MCF 10A (cell line): ENCODE data around the gene DEDD2. TPM values are rescaled to one million over a fixed set of nuclear protein-coding genes. Genes with fewer than 3 reads are reported as not detected.

Experiments
- BruUV-seq: library from RNA; stranded (reverse); fragments of 400-500 nt; replicated peaks from 2 replicates; lab custom pipeline; 2021; lab: Mats Ljungman, UMichigan
- CTCF ChIA-PET: fragments of 300-600 bp; sonication (Branson Sonifier 250); formaldehyde crosslinking; extraction: SDS; loops from one replicate; lab custom pipeline; 2021; ENCODE audit warnings: antibody characterized with exemption, inconsistent platforms; lab: Yijun Ruan, JAX
- POLR2A ChIA-PET: fragments of 300-600, 350-650 bp; sonication (Branson Sonifier 250); formaldehyde crosslinking; extraction: SDS; loops from one replicate; lab custom pipeline; 2020; ENCODE audit warnings: antibody characterized with exemption, inconsistent platforms; lab: Yijun Ruan, JAX
- DNase-seq: peaks from one replicate; pipeline ENCODE4 v3.0.0-alpha.2; 2018; ENCODE audit not compliant: unreplicated experiment
- H3K27ac Mint-ChIP-seq: one replicate; pipeline ENCODE4 v1.8.0; 2022; ENCODE audit warnings: mild to moderate bottlenecking, low read depth, mixed read lengths; ENCODE audit not compliant: unreplicated experiment
- H3K27me3 Mint-ChIP-seq: one replicate; pipeline ENCODE4 v1.8.0; 2022; ENCODE audit warnings: mixed read lengths; ENCODE audit not compliant: insufficient read depth, unreplicated experiment
- H3K36me3 Mint-ChIP-seq: one replicate; pipeline ENCODE4 v1.8.0; 2022; ENCODE audit warnings: mild to moderate bottlenecking, moderate library complexity, mixed read lengths; ENCODE audit not compliant: insufficient read depth, unreplicated experiment
- H3K4me1 Mint-ChIP-seq: one replicate; pipeline ENCODE4 v1.8.0; 2022; ENCODE audit warnings: mixed read lengths; ENCODE audit not compliant: insufficient read depth, unreplicated experiment
- H3K4me3 Mint-ChIP-seq: one replicate; pipeline ENCODE4 v1.8.0; 2022; ENCODE audit warnings: mild to moderate bottlenecking, moderate library complexity, mixed read lengths; ENCODE audit not compliant: unreplicated experiment
- H3K9me3 Mint-ChIP-seq: one replicate; pipeline ENCODE4 v1.8.0; 2022; ENCODE audit warnings: mixed read lengths; ENCODE audit not compliant: unreplicated experiment
- intact Hi-C: fragments of 100-400 bp; cut with micrococcal nuclease; formaldehyde crosslinking; loops from 2 replicates; pipeline ENCODE4 v1.14.1; 2022
- total RNA-seq: library from RNA; stranded (reverse); gene quantifications from 2 replicates; pipeline ENCODE4 v1.2.3, GENCODE V29; 2022
- TF ChIP-seq, protein P1 (sequence below): fragments of 200-600 bp; IDR thresholded peaks from one replicate; pipeline ENCODE4 v1.8.0; 2022; ENCODE audit warnings: antibody characterized with exemption, mild to moderate bottlenecking; ENCODE audit not compliant: unreplicated experiment

The DEDD2 gene
- total RNA-seq, 1 experiment from 2014 or later, result 28.5 TPM

DNA sequence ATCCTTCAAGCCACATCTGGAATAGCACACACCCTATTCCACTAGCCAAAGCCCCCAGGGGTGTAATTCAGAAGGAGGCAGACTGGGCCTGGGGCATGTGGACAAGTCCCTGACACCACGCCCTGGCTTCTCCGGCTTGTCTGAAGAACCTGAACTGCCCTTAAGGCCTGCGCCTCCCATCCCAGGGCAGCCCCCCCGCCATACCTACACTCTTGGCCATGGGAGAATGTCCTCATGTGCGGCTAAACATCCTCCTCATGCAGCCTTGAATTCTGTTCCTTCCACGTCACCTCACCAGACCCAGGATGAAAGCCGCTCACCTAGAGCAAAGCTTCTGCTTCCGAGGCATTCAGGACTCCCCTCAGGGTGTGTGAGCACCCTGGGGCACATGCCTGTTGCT is 60.9 kb downstream of the DEDD2 start:
- Mint-ChIP-seq H3K36me3 (no peaks in the 10 kb centered on the region), H3K4me3 (no peak overlapping the region), H3K27ac (no peak overlapping the region), H3K9me3 (no peaks in the 10 kb centered on the region), H3K27me3 (peaks cover 87% of the 10 kb centered on the region), H3K4me1 (no peaks in the 10 kb centered on the region)
- BruUV-seq, result no TSS peak
- CTCF ChIA-PET, result interaction anchor here (0.7 to 2.4 kb wide), 2 partner anchors 48 to 124 kb away, joined by 4 to 11 read pairs; no protein-coding TSS in a partner anchor
- intact Hi-C loops, result no loop called here
- no peak for DNase-seq
- TF ChIP-seq, protein P1, sequence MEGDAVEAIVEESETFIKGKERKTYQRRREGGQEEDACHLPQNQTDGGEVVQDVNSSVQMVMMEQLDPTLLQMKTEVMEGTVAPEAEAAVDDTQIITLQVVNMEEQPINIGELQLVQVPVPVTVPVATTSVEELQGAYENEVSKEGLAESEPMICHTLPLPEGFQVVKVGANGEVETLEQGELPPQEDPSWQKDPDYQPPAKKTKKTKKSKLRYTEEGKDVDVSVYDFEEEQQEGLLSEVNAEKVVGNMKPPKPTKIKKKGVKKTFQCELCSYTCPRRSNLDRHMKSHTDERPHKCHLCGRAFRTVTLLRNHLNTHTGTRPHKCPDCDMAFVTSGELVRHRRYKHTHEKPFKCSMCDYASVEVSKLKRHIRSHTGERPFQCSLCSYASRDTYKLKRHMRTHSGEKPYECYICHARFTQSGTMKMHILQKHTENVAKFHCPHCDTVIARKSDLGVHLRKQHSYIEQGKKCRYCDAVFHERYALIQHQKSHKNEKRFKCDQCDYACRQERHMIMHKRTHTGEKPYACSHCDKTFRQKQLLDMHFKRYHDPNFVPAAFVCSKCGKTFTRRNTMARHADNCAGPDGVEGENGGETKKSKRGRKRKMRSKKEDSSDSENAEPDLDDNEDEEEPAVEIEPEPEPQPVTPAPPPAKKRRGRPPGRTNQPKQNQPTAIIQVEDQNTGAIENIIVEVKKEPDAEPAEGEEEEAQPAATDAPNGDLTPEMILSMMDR, result no peak
- POLR2A ChIA-PET, result interaction anchor here (0.5 kb wide), 1 partner anchor 8 kb away, joined by 3 read pairs; no protein-coding TSS in a partner anchor

DNA sequence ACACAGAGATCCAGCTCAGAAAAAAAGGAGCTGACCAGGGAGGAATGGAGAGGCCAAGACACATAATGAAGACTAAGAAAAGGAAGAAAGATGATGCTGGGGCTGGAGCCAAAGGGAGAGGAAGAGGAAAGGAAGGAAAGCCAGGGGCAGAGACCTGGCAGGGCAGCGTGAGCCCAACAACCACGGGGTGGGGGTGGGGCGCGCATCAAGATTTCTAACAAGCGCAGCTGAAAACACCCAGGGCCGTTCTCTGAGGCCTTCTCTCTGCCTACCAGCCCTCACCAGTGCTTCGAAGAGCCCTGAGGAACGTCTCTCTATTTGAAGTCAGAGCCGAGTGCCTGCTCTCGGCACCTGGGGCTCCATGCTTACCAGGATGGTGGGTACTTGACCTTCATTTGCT is 61.7 kb downstream of the DEDD2 start:
- TF ChIP-seq, protein P1, result no peak
- Mint-ChIP-seq H3K36me3 (no peaks in the 10 kb centered on the region), H3K27me3 (peaks cover 79% of the 10 kb centered on the region), H3K4me1 (no peaks in the 10 kb centered on the region), H3K4me3 (no peak overlapping the region), H3K27ac (no peak overlapping the region), H3K9me3 (no peaks in the 10 kb centered on the region)
- DNase-seq, result no peak
- ChIA-PET CTCF (interaction anchor here (0.6 to 2.4 kb wide), 4 partner anchors 23 to 1629 kb away, joined by 3 to 11 read pairs (median 5); no protein-coding TSS in a partner anchor), POLR2A (no interaction called here)
- intact Hi-C loops, result no loop called here
- BruUV-seq, result no TSS peak

DNA sequence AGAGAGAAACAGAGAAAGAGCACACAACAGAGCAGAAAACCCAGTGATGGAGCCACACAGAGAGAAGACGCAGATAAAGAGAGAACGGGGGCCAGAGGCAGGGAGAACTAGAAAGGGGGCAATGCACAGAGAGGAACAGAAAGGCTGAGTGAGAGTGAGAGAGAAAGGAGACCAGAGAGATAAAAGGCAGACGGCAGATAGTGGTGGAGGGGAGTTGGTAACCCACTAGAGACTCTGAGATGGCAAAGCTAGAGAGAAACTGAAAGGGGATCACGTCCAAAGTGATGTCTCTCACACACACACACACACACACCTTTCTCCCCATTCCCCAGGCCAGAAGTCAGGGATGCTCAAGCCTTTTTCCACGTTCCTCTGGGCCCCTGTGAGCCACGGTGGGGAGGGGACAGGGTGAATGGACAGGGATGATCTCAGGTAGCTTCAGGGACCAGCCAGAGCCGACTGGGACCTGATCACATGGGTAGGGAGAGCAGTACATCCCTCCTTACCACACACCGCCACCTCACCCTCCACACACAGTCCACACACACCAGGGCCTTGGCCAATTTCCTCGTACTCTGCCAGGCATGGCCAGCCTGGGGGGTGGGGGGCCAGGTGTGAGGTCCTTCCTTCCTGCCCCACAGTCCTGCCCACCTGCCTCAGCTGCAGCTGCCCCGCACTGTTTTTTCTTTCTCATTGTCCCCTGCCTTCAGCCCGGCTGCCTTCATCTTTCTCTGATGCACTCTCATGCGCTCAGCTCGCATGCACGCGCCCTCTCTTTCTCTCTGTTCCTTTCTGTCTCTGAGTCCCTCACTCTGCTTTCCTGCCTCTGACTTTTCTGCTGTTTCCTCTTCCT is 62.8 kb downstream of the DEDD2 start:
- no peak overlapping the region for H3K27ac Mint-ChIP-seq
- BruUV-seq, result no TSS peak
- POLR2A ChIA-PET, result no interaction called here
- no peak for DNase-seq
- H3K27me3 Mint-ChIP-seq, result peaks cover 71% of the 10 kb centered on the region
- H3K4me1 Mint-ChIP-seq, result no peaks in the 10 kb centered on the region
- intact Hi-C loops, result no loop called here
- CTCF ChIA-PET, result interaction anchor here (1.2 to 2.4 kb wide), 2 partner anchors 30 to 46 kb away, joined by 6 to 11 read pairs; no protein-coding TSS in a partner anchor
- H3K36me3 Mint-ChIP-seq, result no peaks in the 10 kb centered on the region
- TF ChIP-seq, protein P1, result no peak
- no peak overlapping the region for H3K4me3 Mint-ChIP-seq
- no peaks in the 10 kb centered on the region for H3K9me3 Mint-ChIP-seq

DNA sequence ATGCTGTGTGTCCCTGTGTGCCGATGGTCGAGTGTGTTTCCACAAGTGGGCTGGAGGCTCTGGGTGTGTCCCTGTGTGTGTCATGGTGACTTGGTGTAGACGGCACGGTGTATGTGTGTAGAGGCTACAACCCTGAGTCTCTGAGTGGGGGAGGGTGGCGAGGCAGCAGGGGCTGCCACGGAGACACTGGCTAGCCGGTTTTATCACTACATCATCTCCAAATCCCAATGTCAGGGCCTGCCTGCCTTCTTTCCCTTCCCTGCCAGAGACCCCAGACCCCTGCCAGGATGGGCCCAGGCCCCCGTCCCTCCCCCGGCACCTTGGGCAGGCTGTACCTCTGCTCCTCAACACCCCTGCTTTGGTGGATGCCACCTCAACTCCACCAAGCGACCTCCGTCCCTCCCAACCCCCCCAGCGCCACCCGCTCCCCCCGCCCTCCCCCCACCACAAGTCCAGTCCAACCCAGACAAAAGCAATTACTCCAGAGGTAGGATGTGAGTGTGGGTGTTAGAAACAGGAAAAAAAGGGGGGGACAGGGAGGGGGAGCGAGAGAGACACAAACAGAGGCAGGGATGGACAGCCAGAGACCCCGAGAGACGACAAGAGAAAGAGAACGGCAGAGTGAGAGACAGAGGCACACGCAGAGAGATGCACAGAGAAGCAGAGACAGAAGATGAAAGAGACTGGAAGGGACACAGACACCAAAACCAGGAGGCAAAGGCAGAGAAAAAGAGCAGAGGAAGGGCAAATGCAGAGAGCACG is 63.6 kb downstream of the DEDD2 start:
- peaks cover 6% of the 10 kb centered on the region for H3K4me1 Mint-ChIP-seq
- TF ChIP-seq, protein P1, result no peak
- no peaks in the 10 kb centered on the region for H3K36me3 Mint-ChIP-seq
- no peak overlapping the region for H3K27ac Mint-ChIP-seq
- peaks cover 74% of the 10 kb centered on the region for H3K27me3 Mint-ChIP-seq
- intact Hi-C loops, result no loop called here
- no peaks in the 10 kb centered on the region for H3K9me3 Mint-ChIP-seq
- no TSS peak for BruUV-seq
- no peak for DNase-seq
- ChIA-PET CTCF (no interaction called here), POLR2A (no interaction called here)
- no peak overlapping the region for H3K4me3 Mint-ChIP-seq
